ENCODE measurements around the gene ZNF740. TPM values are rescaled to one million over a fixed set of nuclear protein-coding genes. Genes with fewer than 3 reads are reported as not detected.

Gene ZNF740
- total RNA-seq, 2 donors from 2014 or later, result 27.5 to 32.3 TPM

DNA sequence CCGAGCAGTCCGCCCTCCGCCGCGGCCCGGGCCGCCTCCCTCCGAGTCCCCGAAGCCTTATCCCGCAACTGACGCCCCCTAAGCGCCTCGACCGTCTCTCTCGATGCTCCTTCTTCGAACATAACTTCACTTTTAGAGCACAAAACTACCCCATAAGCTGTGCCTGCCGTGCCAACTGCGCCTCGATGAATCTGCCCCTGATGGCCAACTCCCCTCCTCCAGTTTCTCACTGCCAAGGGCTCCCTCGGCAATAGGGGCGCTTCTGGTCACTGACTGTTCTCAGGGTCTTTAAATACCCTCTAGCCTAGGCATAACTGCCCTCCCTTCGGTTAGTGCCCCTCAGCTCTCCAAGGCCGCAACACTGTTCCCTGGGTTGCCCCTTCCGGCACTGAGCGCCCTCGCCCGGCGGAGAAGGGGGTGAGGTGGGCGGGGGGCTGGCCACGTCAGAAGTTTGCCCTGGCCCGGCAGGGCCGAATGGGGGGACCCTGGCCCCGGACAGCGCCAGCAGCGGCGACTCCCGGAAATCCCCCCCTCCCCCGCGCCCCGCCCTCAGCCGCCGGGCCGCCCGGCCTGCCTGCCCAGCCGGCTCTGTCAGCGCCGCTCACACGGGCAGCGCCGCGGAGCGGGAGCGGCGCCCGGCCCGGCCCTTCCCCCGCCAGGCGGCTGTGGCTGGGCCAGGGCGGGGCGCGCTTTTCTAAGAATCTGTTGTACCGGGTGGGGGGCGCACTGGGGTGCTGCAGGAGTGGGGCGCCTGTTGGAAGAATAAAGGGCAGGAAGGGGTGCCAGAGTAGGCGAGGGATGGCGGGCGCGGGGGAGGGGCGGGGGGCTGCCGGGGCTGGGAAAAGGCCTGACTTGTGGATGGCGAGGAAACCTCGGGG is 40.9 kb downstream of the ZNF740 start:
- H3K36me3 ChIP-seq, result no peaks in the 10 kb centered on the region
- peak; percentile 81 for DNase-seq
- peak overlapping the region; percentile 63 for H3K4me3 ChIP-seq
- H3K4me1 ChIP-seq, result peaks cover 22% of the 10 kb centered on the region
- TF ChIP-seq, protein P1, sequence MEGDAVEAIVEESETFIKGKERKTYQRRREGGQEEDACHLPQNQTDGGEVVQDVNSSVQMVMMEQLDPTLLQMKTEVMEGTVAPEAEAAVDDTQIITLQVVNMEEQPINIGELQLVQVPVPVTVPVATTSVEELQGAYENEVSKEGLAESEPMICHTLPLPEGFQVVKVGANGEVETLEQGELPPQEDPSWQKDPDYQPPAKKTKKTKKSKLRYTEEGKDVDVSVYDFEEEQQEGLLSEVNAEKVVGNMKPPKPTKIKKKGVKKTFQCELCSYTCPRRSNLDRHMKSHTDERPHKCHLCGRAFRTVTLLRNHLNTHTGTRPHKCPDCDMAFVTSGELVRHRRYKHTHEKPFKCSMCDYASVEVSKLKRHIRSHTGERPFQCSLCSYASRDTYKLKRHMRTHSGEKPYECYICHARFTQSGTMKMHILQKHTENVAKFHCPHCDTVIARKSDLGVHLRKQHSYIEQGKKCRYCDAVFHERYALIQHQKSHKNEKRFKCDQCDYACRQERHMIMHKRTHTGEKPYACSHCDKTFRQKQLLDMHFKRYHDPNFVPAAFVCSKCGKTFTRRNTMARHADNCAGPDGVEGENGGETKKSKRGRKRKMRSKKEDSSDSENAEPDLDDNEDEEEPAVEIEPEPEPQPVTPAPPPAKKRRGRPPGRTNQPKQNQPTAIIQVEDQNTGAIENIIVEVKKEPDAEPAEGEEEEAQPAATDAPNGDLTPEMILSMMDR (IDR thresholded peaks at IDR 0.05), result no peak
- H3K27ac ChIP-seq, result peak overlapping the region; percentile 98
- no peaks in the 10 kb centered on the region for H3K27me3 ChIP-seq
- H3K9ac ChIP-seq (ENCODE audit: low read depth in 2 of 2, low read length in 2 of 2), result peak overlapping the region; percentile 80 to 99
- intact Hi-C loops (cut with DNase I), result loop anchor here (2.0 kb wide), 1 partner anchor 29 kb away; no protein-coding TSS in a partner anchor
- no peaks in the 10 kb centered on the region for H3K9me3 ChIP-seq

DNA sequence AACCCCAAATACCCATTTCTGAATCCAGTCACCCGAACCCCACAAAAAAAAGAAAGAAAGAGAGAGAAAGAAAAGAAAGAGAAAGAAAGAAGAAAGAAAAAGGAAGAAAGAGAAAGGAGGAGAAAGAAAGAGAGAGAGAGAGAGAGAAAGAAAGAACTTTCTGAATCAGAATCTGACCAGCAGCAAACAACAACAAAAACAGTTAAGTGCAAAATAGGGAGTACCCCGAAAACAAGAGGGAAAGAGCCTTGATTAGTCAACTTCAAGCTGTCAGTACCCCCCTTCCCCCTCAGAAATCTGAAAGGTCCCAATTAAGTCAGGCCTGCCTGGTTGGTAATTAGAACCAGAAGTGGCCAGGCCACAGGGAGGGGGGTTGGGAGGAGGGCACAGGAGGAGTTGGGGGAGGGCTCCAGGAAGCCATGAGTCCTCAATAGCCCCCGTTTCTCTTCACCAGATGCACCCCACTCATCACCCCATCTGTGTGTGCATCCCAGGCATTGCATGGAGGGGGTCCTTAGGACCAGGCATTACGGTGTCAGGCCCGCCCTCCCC is 41.7 kb downstream of the ZNF740 start:
- no peaks in the 10 kb centered on the region for H3K9me3 ChIP-seq
- peak overlapping the region; percentile 63 for H3K4me3 ChIP-seq
- TF ChIP-seq, protein P1 (IDR thresholded peaks at IDR 0.05), result no peak
- peak overlapping the region; percentile 80 to 99 for H3K9ac ChIP-seq (ENCODE audit: low read depth in 2 of 2, low read length in 2 of 2)
- H3K27me3 ChIP-seq, result no peaks in the 10 kb centered on the region
- intact Hi-C loops (cut with DNase I), result no loop called here
- H3K27ac ChIP-seq, result peak overlapping the region; percentile 98
- no peak for DNase-seq
- no peaks in the 10 kb centered on the region for H3K36me3 ChIP-seq
- peaks cover 17% of the 10 kb centered on the region for H3K4me1 ChIP-seq

DNA sequence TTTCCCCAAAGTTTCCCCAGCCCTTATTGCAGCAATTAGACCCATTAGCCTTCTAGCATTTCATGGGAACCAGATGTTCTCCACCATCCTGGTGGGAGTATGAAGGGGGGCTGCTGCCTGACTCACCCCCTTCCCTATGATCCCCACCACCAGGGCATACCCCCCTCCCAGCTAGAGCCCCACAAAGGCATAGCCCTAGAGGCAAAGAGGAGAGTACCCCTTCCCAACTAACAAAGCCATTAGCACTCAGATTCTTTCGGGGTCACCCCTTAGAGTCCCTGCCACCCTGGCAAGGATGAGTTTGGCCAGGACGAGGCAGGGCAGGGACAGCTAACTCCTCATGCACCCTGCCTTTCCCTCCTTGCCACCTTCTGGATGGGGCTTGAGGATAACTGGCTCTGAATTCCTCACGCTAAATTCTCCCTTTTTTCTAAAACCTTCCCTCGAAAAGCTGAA is 42.3 kb downstream of the ZNF740 start:
- H3K9me3 ChIP-seq, result no peaks in the 10 kb centered on the region
- H3K27ac ChIP-seq, result peak overlapping the region; percentile 27
- no peak overlapping the region for H3K4me3 ChIP-seq
- TF ChIP-seq, protein P1 (IDR thresholded peaks at IDR 0.05), result no peak
- no peak for DNase-seq
- peaks cover 12% of the 10 kb centered on the region for H3K4me1 ChIP-seq
- intact Hi-C loops (cut with DNase I), result no loop called here
- no peaks in the 10 kb centered on the region for H3K36me3 ChIP-seq
- peak overlapping the region in 1 of 2 donors; percentile 99 for H3K9ac ChIP-seq (ENCODE audit: low read depth in 2 of 2, low read length in 2 of 2)
- no peaks in the 10 kb centered on the region for H3K27me3 ChIP-seq

GRCh38 chr12:53223389-53224060 is 43.0 kb downstream of the ZNF740 start:
- no peak for DNase-seq
- intact Hi-C loops (cut with DNase I), result no loop called here
- H3K9me3 ChIP-seq, result no peaks in the 10 kb centered on the region
- H3K9ac ChIP-seq (ENCODE audit: low read depth in 2 of 2, low read length in 2 of 2), result peak overlapping the region in 1 of 2 donors; percentile 42
- no peak overlapping the region for H3K4me3 ChIP-seq
- no peaks in the 10 kb centered on the region for H3K36me3 ChIP-seq
- peaks cover 5% of the 10 kb centered on the region for H3K4me1 ChIP-seq
- TF ChIP-seq, protein P1 (IDR thresholded peaks at IDR 0.05), result no peak
- no peaks in the 10 kb centered on the region for H3K27me3 ChIP-seq
- H3K27ac ChIP-seq, result peak overlapping the region; percentile 37

All from colonic mucosa (tissue), 4 donors.